ENCODE measurements around the gene SDR39U1.

- TF ChIP-seq POLR2A (IDR thresholded peaks at IDR 0.05; ENCODE audit: low read length) (no peak), GATA1 (IDR thresholded peaks at IDR 0.05; ENCODE audit: low read depth, low read length) (no peak)
Observed at GRCh38 chr14:24422261-24422660, 20.3 kb downstream of the SDR39U1 start.
